DMS114 treated with DMSO at 0.1 percent for 48 hours (cell line): Measurements from ENCODE around the gene MRPS18C.
"Not testable (repeated sequence)": the region's sequence is repeated elsewhere in the genome, so short reads cannot be mapped to it uniquely, and the experiment has no call there.

Experiments used
- DNase-seq: peaks from one replicate; lab custom pipeline; 2025; ENCODE audit not compliant: unreplicated experiment; lab: John Stamatoyannopoulos, UW

MRPS18C gene

DNA sequence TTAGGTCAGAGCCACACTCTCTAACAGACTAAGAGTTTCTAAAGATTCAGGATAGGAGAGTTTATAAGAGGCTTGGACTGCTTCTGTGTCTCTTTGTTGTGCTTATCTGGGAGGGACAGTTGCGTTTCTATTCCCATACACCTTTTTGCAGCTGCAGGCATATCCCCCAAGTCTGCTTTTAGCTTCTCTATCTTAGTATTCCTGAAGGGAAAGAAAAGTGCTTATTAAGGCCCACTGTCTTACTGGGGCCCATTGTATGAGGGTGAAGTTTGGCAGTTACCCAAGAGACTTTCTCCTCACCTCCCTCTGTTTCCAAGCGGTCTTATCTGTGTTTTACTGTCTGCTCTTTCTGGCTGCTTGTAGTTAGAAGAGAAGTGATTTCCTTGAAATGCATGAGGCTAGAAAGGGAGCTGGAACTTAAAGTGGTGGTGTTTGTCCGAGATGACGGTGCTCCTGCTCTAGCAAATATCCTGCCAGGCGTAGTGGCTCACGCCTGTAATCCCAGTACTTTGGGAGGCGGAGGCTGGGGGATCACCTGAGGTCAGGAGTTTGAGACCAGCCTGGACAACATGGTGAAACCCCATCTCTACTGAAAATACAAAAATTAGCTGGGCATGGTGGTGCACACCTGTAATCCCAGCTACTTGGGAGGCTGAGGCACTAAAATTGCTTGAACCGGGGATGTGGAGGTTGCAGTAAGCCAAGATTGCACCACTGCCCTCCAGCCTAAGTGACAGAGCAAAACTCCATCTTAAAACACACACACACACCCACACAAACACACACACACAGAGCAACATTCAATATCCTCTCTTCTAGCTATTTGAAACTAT, 40.4 kb downstream of the MRPS18C start:
- not testable (repeated sequence) for DNase-seq

- no peak for DNase-seq
Measured at GRCh38 chr4:83498187-83498586, 42.3 kb downstream of the MRPS18C start.

DNA sequence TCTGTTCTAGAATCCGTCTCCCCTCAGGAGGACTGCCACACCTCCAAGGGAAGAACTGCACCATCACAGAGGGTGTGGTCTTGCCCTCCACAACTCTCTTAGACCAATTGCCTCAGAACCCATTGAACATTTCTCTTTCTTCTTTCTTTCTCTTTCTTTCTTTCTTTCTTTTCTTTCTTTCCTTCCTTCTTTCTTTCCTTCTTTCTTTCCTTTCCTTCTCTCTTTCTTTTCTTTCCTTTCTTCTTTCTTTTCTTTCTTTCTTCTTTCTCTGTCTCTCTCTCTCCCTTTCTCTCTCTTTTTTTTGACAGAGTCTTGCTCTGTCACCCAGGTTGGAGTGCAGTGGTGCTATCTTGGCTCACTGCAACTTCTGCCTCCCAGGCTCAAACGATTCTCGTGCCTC, 45.8 kb downstream of the MRPS18C start:
- not testable (repeated sequence) for DNase-seq

- DNase-seq, result no peak
Measured at GRCh38 chr4:83503974-83504373, 48.1 kb downstream of the MRPS18C start.

DNA sequence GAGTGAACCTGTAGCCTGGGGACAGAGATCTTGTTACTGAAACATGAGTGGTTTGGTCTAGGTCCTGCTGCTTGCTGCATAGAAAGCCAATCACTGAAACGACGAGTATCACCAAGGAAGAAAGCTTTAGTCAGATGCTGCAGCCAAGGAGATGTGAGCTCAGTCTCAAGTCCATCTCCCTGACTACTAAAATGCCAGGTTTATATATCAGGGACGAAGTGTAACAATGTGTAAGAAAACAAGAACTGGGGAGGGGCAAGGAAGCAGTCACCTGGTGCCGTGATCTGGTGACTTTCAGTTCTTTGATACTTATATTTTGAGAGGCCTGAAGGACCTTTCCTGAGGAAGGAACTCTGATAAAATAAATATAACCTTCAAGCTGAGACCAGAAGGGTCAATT, 48.6 kb downstream of the MRPS18C start:
- no peak for DNase-seq

DNA sequence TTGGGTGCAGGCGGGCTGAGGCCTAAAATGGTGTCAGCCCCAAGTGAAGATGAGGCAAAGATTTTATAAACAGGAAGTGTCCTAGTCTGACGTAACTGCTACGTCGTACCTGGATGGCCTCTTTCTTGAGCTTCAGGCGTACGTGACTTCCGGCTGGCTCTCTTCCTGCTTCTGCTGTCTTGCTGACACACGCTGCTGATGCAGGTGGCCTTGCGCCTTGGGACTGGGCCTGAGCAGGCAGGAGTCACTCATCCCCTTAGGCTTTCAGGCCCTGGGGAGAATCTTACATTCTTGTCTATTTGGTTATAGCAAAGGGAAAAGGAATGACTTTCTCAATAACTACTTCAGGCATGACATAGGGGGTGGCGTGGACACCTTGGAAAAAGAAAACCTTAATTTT, 49.1 kb downstream of the MRPS18C start:
- no peak for DNase-seq

DNA sequence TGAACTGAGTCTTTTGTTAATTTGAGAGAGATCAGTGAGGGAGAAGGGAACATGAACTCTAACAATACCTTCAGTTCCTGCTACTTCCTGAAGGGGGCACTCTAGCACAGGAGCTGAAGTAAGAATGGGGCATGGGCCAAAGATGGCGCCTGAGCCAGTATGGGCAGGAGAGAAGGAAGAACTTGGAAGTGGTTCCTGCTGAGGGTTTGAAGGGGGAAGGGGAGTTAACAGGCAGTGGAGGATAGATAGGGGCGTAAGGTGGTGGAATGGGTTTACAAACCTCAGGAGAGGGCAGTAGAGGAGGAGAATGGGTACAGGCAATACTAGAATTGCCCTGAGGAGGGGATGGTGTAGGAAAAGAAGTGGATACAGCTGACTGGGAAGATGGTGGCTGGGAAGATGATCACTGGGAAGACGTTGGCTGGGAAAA, 53.3 kb downstream of the MRPS18C start:
- DNase-seq, result not testable (repeated sequence)

DNA sequence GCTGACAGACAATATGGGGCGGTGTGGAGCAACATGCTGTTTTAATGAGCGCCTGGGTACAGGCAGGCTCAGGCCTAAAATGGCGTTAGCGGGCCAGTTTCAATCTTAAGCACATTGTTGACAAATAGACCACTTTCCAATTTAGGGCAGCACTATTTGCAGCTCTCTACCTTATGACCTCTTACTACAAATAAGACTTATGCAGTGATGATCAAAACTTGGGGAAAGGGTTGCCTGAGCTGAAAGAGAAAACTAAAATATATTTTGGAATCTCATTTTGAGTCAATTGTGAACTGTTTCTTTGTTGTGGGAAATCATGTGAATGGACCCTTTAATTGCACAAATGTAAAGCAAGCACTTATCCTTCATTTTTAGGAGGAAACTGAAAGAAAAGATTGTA, 54.6 kb downstream of the MRPS18C start:
- no peak for DNase-seq
